K562 (cell line): ENCODE data around the gene PPP1CA. TPM values are rescaled to one million over a fixed set of nuclear protein-coding genes. Genes with fewer than 3 reads are reported as not detected.

Experiments used
- ATAC-seq: fragments of 200-7000 bp; cut with Tn5 transposase; 3 replicates; pipeline ENCODE4 v1.9.1; 2020; ENCODE audit warnings: moderate library complexity
- BruUV-seq: library from RNA; stranded (reverse); fragments of 400-500 nt; replicated peaks from 2 replicates; lab custom pipeline; 2021; lab: Mats Ljungman, UMichigan
- CTCF ChIA-PET: fragments of 300-600 bp; formaldehyde crosslinking; extraction: SDS; loops from one replicate; lab custom pipeline; 2021; ENCODE audit warnings: low intra/inter-chr PET ratio; lab: Yijun Ruan, JAX
- POLR2A ChIA-PET: fragments of 300-600, 350-650 bp; sonication (Branson Sonifier 250); formaldehyde crosslinking; extraction: SDS; loops from one replicate; lab custom pipeline; 2021; ENCODE audit warnings: antibody characterized with exemption, inconsistent platforms; lab: Yijun Ruan, JAX
- DNase-seq, 4 experiments: peaks; one replicate each; pipeline versions ENCODE4 v3.0.0 to v3.0.0-alpha.2; 2011 to 2018; ENCODE audit warnings: low spot score in 3 of 4, mixed read lengths in 3 of 4; ENCODE audit errors: extremely low read depth in 1 of 4
- FAIRE-seq: peaks from 2 replicates; lab custom pipeline; 2011; peaks lifted over from hg19 to GRCh38; lab: Jason Lieb, UNC
- H2AFZ ChIP-seq: 2 replicates; pipeline ENCODE4 v1.6.0; 2011; ENCODE audit warnings: low read depth, low read length, control low read depth, inconsistent platforms
- H3K27ac ChIP-seq: fragments of 200-600 bp; 3 replicates; pipeline ENCODE4 v1.8.0; 2011; ENCODE audit warnings: low read depth, mild to moderate bottlenecking, control low read depth, inconsistent platforms, low read length, moderate library complexity, mixed read lengths; ENCODE audit errors: extremely low read depth
- H3K27me3 ChIP-seq, 2 experiments: fragments of 300-600 bp in 1 of 2; 2 replicates in 1 of 2; 3 replicates in 1 of 2; pipeline versions ENCODE4 v1.6.0 to v1.8.0; 2011; ENCODE audit warnings: inconsistent platforms in 2 of 2, low read length in 2 of 2, mild to moderate bottlenecking in 1 of 2, mixed read lengths in 1 of 2, moderate library complexity in 1 of 2; ENCODE audit not compliant: control insufficient read depth in 2 of 2, insufficient read depth in 2 of 2
- H3K36me3 ChIP-seq: fragments of 300-600 bp; 3 replicates; pipeline ENCODE4 v1.8.0; 2011; ENCODE audit warnings: mild to moderate bottlenecking, low read length, inconsistent platforms; ENCODE audit not compliant: control insufficient read depth, insufficient read depth
- H3K4me1 ChIP-seq, 2 experiments: fragments of 200-600 bp in 1 of 2; replicated peaks in 1 of 2; 2 replicates in 1 of 2; 3 replicates in 1 of 2; pipeline versions ENCODE4 v1.5.1 to v1.8.0; 2011; ENCODE audit warnings: inconsistent platforms in 2 of 2, low read length in 2 of 2, mild to moderate bottlenecking in 1 of 2, mixed read lengths in 1 of 2, moderate library complexity in 1 of 2; ENCODE audit not compliant: control insufficient read depth in 2 of 2, insufficient read depth in 2 of 2
- H3K4me2 ChIP-seq: 2 replicates; pipeline ENCODE4 v1.6.1; 2011; ENCODE audit warnings: low read length, control low read depth, inconsistent platforms, mixed read lengths; ENCODE audit not compliant: insufficient read depth
- H3K4me3 ChIP-seq: fragments of 200-600 bp; sonication (generic), shearing (Covaris generic); 2 replicates; pipeline ENCODE4 v1.5.1; 2016; ENCODE audit warnings: control low read depth, inconsistent platforms
- H3K79me2 ChIP-seq: fragments of 200-600 bp; 3 replicates; pipeline ENCODE4 v1.8.0; 2011; ENCODE audit warnings: low read length, inconsistent platforms; ENCODE audit not compliant: control insufficient read depth, insufficient read depth
- H3K9ac ChIP-seq, 2 experiments: 2 replicates each; pipeline versions ENCODE4 v1.6.0 to v1.6.1; 2011; ENCODE audit warnings: low read depth in 2 of 2, low read length in 2 of 2, control low read depth in 1 of 2, inconsistent platforms in 1 of 2, mild to moderate bottlenecking in 1 of 2, mixed read lengths in 1 of 2; ENCODE audit not compliant: insufficient read depth in 1 of 2
- H3K9me1 ChIP-seq: one replicate; pipeline ENCODE4 v1.6.0; 2011; ENCODE audit warnings: inconsistent platforms, mild to moderate bottlenecking, low read length, moderate library complexity; ENCODE audit not compliant: control insufficient read depth, insufficient read depth
- H3K9me3 ChIP-seq: replicated peaks from 2 replicates; pipeline ENCODE4 v1.5.1; 2011; ENCODE audit warnings: low read depth, low read length, inconsistent platforms; ENCODE audit not compliant: control insufficient read depth, insufficient read depth
- H4K20me1 ChIP-seq: replicated peaks from 2 replicates; pipeline ENCODE4 v1.6.1; 2011; ENCODE audit warnings: low read length, inconsistent platforms, mixed read lengths; ENCODE audit not compliant: control insufficient read depth, insufficient read depth
- CREM ChIP-seq: IDR thresholded peaks from 2 replicates; pipeline ENCODE4 v1.6.1; 2014; ENCODE audit warnings: antibody characterized with exemption, low read depth
- FOXJ3 ChIP-seq: sonication (generic); formaldehyde crosslinking; IDR thresholded peaks from 2 replicates; pipeline ENCODE4 v1.4.0; 2020; ENCODE audit warnings: mild to moderate bottlenecking, missing genetic modification reagents
- FOXP1 ChIP-seq: sonication (generic); formaldehyde crosslinking; IDR thresholded peaks from 2 replicates; pipeline ENCODE4 v1.8.0; 2022; ENCODE audit warnings: mild to moderate bottlenecking, missing genetic modification reagents
- FUS ChIP-seq: fragments of 200-400 bp; formaldehyde crosslinking; optimal IDR thresholded peaks from 2 replicates; pipeline ENCODE3; 2017; ENCODE audit warnings: low read depth, low read length
- GATA2 ChIP-seq: sonication (generic); formaldehyde crosslinking; IDR thresholded peaks from 2 replicates; pipeline ENCODE4 v1.4.0; 2020; ENCODE audit warnings: mild to moderate bottlenecking, missing genetic modification reagents
- ILK ChIP-seq: fragments of 450-650 bp; IDR thresholded peaks from 2 replicates; pipeline ENCODE4 v1.6.1; 2016; ENCODE audit warnings: missing genetic modification characterization, low read depth, mild to moderate bottlenecking, missing compliant biosample characterization, moderate library complexity, borderline replicate concordance
- MYC ChIP-seq, 2 experiments: fragments of 250-450 bp in 1 of 2; sonication (Bioruptor Pico) in 1 of 2; IDR thresholded peaks; 2 replicates each; pipeline versions ENCODE4 v1.5.1 to v1.6.1; 2012 to 2021; ENCODE audit warnings: low read depth in 2 of 2, borderline replicate concordance in 1 of 2, improper control_type of control experiment in 1 of 2, low read length in 1 of 2, mild to moderate bottlenecking in 1 of 2, moderate library complexity in 1 of 2
- PHF8 ChIP-seq: fragments of 200-600 bp; sonication (generic); IDR thresholded peaks from 2 replicates; pipeline ENCODE4 v1.6.1; 2012; ENCODE audit warnings: mixed run types, mild to moderate bottlenecking, inconsistent platforms, low read length, moderate library complexity, borderline replicate concordance
- POLR2G ChIP-seq: fragments of 200-400 bp; formaldehyde crosslinking; IDR thresholded peaks from 2 replicates; pipeline ENCODE4 v1.6.1; 2017; ENCODE audit warnings: low read depth, mild to moderate bottlenecking, antibody characterized with exemption, low read length, moderate library complexity
- RAD21 ChIP-seq, 2 experiments: fragments of 250-450 bp in 1 of 2; fragments of 450-650 bp in 1 of 2; sonication (Bioruptor Pico) in 1 of 2; formaldehyde crosslinking in 1 of 2; IDR thresholded peaks in 1 of 2; conservative IDR thresholded peaks in 1 of 2; 2 replicates each; pipeline versions ENCODE4 v1.4.0 to v1.8.0; 2020 to 2022; ENCODE audit warnings: mild to moderate bottlenecking in 2 of 2, moderate library complexity in 1 of 2
- SMAD1 ChIP-seq: fragments of 150-350 bp; IDR thresholded peaks from 2 replicates; pipeline ENCODE4 v1.6.1; 2014; ENCODE audit warnings: low read length, low read depth; ENCODE audit not compliant: partially characterized antibody
- SNIP1 ChIP-seq: fragments of 450-650 bp; IDR thresholded peaks from 2 replicates; pipeline ENCODE4 v1.7.1; 2017; ENCODE audit warnings: low read depth, mild to moderate bottlenecking
- ZNF263 ChIP-seq: sonication (generic); formaldehyde crosslinking; IDR thresholded peaks from 2 replicates; pipeline ENCODE4 v1.8.0; 2022; ENCODE audit warnings: mild to moderate bottlenecking, missing genetic modification reagents, borderline replicate concordance
- WGBS: fragments of 100-300 bp; shearing (Covaris generic); methylation state at CpG from one replicate; pipeline ENCODE4 v1.1.6; 2016; ENCODE audit warnings: low coverage, mixed read lengths; ENCODE audit not compliant: insufficient coverage; ENCODE audit errors: missing lambda C conversion rate; 5-methylcytosine and 5-hydroxymethylcytosine counted together
- in situ Hi-C: fragments of 300-500 bp; cut with MboI; formaldehyde crosslinking; loops from 4 replicates; pipeline ENCODE4 v1.15.0; 2018; ENCODE audit warnings: inconsistent platforms, mixed read lengths
- intact Hi-C: fragments of 100-400 bp; cut with micrococcal nuclease; formaldehyde crosslinking; loops from 2 replicates; pipeline ENCODE4 v1.14.2; 2022
- polyA plus RNA-seq, 8 experiments: library from polyadenylated mRNA; depleted of rRNA in 4 of 8; stranded (reverse) in 5 of 8; unstranded in 3 of 8; fragments of >200 nt; fragmentation: Nextera tagmentation in 2 of 8; fragmentation: Illumina TruSeq in 1 of 8; extraction: Ambion mirVana in 2 of 8; extraction: Trizol in 1 of 8; gene quantifications; 2 replicates each; pipeline versions ENCODE4 v1.2.1 to v1.2.3, GENCODE V29; 2011 to 2014; ENCODE audit warnings: inconsistent platforms in 1 of 8, missing spikeins in 1 of 8
- total RNA-seq, 7 experiments: library from RNA; depleted of rRNA in 6 of 7; stranded (reverse); fragments of >200 nt in 6 of 7; fragmentation: Illumina TruSeq in 2 of 7; extraction: Trizol in 2 of 7; gene quantifications; 2 replicates each; pipeline versions ENCODE4 v1.2.1 to v1.2.3, GENCODE V29; 2011 to 2021; ENCODE audit warnings: low replicate concordance in 1 of 7
- TF ChIP-seq, protein P1 (sequence below), 3 experiments: IDR thresholded peaks in 2 of 3; conservative IDR thresholded peaks in 1 of 3; 2 replicates each; pipeline ENCODE4 v1.5.1; 2011 to 2012; ENCODE audit warnings: low read length in 3 of 3, mild to moderate bottlenecking in 3 of 3, control low read depth in 2 of 3, improper control_type of control experiment in 1 of 3, inconsistent platforms in 1 of 3, low read depth in 1 of 3, mixed read lengths in 1 of 3, moderate library complexity in 1 of 3; ENCODE audit not compliant: insufficient read depth in 2 of 3
- TF ChIP-seq, protein P2 (sequence below): IDR thresholded peaks from 3 replicates; pipeline ENCODE4 v1.6.1; 2011; ENCODE audit warnings: borderline replicate concordance, mild to moderate bottlenecking, moderate library complexity; ENCODE audit not compliant: insufficient read length; ENCODE audit errors: extremely low read depth

Gene PPP1CA
- total and polyA plus RNA-seq, 9 of the 15 experiments (the other 6 are each of a cell fraction or from before 2014, with no cell fraction given): 18.2 to 242 (median 188) TPM

DNA sequence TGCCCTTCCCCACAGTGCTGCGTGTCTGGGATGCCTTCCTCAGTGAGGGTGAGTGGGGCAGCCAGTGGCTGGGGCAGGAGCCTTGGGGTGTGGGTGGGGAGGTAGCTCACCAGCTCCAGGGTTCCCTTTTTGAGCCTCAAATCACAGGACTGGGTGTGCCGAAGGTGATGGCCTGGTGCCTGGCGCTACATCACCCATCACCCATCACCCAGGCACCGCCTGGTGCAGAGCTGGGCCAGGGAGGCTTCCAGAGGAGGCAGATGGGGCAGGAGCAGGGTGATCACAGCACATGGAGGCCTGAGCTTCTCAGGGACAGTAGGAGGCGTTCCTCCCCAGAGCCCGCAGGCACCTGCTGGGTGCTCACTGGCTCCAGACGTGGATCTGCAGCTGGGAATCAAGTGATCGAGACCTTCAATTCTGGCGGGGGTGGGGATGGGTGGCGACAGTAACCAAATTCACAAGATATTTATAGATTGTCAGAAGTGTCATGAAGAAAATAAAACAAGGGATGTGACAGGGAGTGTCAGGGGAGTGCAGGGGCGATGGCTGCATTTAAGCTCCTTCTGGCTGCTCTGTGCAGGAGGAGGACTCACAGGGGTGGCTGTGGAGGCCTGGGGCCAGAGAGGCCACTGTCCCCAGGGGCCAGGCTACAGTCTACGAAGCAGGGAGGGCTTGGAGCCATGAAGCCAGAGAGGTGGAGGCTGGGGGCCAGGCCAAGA is 5.5 kb upstream of the PPP1CA start:
- H3K79me2 ChIP-seq: no peaks in the 10 kb centered on the region
- ChIA-PET POLR2A (interaction anchor here (0.6 to 1.6 kb wide), 6 partner anchors 10 to 141 kb away, joined by 3 to 7 read pairs (median 3); no protein-coding TSS in a partner anchor), CTCF (interaction anchor here (0.6 kb wide), 2 partner anchors 8 to 60 kb away, joined by 3 read pairs; no protein-coding TSS in a partner anchor)
- FAIRE-seq (no peak), ATAC-seq (peak; percentile 40), DNase-seq (peak in 1 of 4 experiments; percentile 32)
- H3K27me3 ChIP-seq: no peaks in the 10 kb centered on the region
- H2AFZ ChIP-seq: no peak overlapping the region
- no TSS peak for BruUV-seq
- H3K9ac ChIP-seq: peak overlapping the region in 1 of 2 experiments; percentile 79; a peak in 2 of 4 replicates
- no peaks in the 10 kb centered on the region for H3K9me1 ChIP-seq
- 19% methylated on average over 9 of the region's 12 CpGs for WGBS
- no peak overlapping the region for H3K4me3 ChIP-seq
- in situ Hi-C loops: no loop called here
- no peaks in the 10 kb centered on the region for H4K20me1 ChIP-seq
- H3K9me3 ChIP-seq: no peaks in the 10 kb centered on the region
- no peak overlapping the region for H3K4me2 ChIP-seq
- intact Hi-C loops: no loop called here
- H3K4me1 ChIP-seq: peaks cover 21 to 78% of the 10 kb centered on the region in 2 experiments
- H3K36me3 ChIP-seq: no peaks in the 10 kb centered on the region
- H3K27ac ChIP-seq: no peak overlapping the region
- TF ChIP-seq FOXP1 (CRISPR knock-in tag): no peak
- peak; percentile 66; the same call in 1 of the 2 replicates for TF ChIP-seq ZNF263 (CRISPR knock-in tag)
- TF ChIP-seq, protein P1, sequence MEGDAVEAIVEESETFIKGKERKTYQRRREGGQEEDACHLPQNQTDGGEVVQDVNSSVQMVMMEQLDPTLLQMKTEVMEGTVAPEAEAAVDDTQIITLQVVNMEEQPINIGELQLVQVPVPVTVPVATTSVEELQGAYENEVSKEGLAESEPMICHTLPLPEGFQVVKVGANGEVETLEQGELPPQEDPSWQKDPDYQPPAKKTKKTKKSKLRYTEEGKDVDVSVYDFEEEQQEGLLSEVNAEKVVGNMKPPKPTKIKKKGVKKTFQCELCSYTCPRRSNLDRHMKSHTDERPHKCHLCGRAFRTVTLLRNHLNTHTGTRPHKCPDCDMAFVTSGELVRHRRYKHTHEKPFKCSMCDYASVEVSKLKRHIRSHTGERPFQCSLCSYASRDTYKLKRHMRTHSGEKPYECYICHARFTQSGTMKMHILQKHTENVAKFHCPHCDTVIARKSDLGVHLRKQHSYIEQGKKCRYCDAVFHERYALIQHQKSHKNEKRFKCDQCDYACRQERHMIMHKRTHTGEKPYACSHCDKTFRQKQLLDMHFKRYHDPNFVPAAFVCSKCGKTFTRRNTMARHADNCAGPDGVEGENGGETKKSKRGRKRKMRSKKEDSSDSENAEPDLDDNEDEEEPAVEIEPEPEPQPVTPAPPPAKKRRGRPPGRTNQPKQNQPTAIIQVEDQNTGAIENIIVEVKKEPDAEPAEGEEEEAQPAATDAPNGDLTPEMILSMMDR (IDR thresholded peaks at IDR 0.05 in 2 of 3, conservative IDR thresholded peaks at IDR 0.05 in 1 of 3; ENCODE audit: insufficient read depth in 2 of 3, low read depth in 1 of 3, low read length in 3 of 3): peak in 2 of 3 experiments; percentile 21 to 32; a peak in 3 of 6 replicates
- TF ChIP-seq SMAD1: no peak
- no peak for TF ChIP-seq FUS
- TF ChIP-seq POLR2G: peak; percentile 28; the same call in 1 of the 2 replicates
- TF ChIP-seq CREM: no peak
- no peak for TF ChIP-seq GATA2
- no peak for TF ChIP-seq ILK
- TF ChIP-seq RAD21 (CRISPR knock-in tag; conservative IDR thresholded peaks at IDR 0.05 in 1 of 2, IDR thresholded peaks at IDR 0.05 in 1 of 2): peak in 1 of 2 experiments; percentile 35; a peak in 1 of 4 replicates
- TF ChIP-seq SNIP1: no peak
- TF ChIP-seq PHF8: no peak
- 0 out of 2 replicates have a peak, but pooled peaks have one; percentile 30 for TF ChIP-seq MYC (IDR thresholded peaks at IDR 0.05; ENCODE audit: low read depth, low read length)
- TF ChIP-seq MYC (CRISPR knock-in tag; IDR thresholded peaks at IDR 0.05; ENCODE audit: borderline replicate concordance, low read depth): no peak
- TF ChIP-seq FOXJ3: no peak
- TF ChIP-seq, protein P2, sequence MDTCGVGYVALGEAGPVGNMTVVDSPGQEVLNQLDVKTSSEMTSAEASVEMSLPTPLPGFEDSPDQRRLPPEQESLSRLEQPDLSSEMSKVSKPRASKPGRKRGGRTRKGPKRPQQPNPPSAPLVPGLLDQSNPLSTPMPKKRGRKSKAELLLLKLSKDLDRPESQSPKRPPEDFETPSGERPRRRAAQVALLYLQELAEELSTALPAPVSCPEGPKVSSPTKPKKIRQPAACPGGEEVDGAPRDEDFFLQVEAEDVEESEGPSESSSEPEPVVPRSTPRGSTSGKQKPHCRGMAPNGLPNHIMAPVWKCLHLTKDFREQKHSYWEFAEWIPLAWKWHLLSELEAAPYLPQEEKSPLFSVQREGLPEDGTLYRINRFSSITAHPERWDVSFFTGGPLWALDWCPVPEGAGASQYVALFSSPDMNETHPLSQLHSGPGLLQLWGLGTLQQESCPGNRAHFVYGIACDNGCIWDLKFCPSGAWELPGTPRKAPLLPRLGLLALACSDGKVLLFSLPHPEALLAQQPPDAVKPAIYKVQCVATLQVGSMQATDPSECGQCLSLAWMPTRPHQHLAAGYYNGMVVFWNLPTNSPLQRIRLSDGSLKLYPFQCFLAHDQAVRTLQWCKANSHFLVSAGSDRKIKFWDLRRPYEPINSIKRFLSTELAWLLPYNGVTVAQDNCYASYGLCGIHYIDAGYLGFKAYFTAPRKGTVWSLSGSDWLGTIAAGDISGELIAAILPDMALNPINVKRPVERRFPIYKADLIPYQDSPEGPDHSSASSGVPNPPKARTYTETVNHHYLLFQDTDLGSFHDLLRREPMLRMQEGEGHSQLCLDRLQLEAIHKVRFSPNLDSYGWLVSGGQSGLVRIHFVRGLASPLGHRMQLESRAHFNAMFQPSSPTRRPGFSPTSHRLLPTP: no peak
